GM12878 (cell line): Measurements from ENCODE around the gene KISS1. TPM values are rescaled to one million over a fixed set of nuclear protein-coding genes. Genes with fewer than 3 reads are reported as not detected.

Experiments
- BACH1 ChIP-seq: fragments of 450-650 bp; IDR thresholded peaks from 2 replicates; pipeline ENCODE4 v1.6.1; 2017; ENCODE audit warnings: mild to moderate bottlenecking, borderline replicate concordance
- CBX3 ChIP-seq: fragments of 200-600 bp; sonication (generic); IDR thresholded peaks from 2 replicates; pipeline ENCODE4 v1.6.1; 2016; ENCODE audit warnings: low read depth, borderline replicate concordance
- CEBPB ChIP-seq, 2 experiments: fragments of 150-350 bp in 1 of 2; IDR thresholded peaks; 2 replicates each; pipeline ENCODE4 v1.6.1; 2012 to 2014; ENCODE audit warnings: low read depth in 2 of 2, low read length in 2 of 2, borderline replicate concordance in 1 of 2, inconsistent platforms in 1 of 2
- HCFC1 ChIP-seq: fragments of 150-350 bp; IDR thresholded peaks from 2 replicates; pipeline ENCODE4 v1.6.1; 2014; ENCODE audit warnings: low read length
- YY1 ChIP-seq: IDR thresholded peaks from 2 replicates; pipeline ENCODE4 v1.6.1; 2011; ENCODE audit warnings: low read depth, mild to moderate bottlenecking, low read length
- polyA plus RNA-seq, 11 experiments: library from polyadenylated mRNA; depleted of rRNA in 4 of 11; unstranded in 6 of 11; stranded (reverse) in 5 of 11; fragments of >200 nt; fragmentation: Nextera tagmentation in 4 of 11; fragmentation: Illumina TruSeq in 1 of 11; extraction: Ambion mirVana in 4 of 11; extraction: Trizol in 1 of 11; gene quantifications; 1 replicate in 1 of 11; 2 replicates in 10 of 11; pipeline versions ENCODE4 v1.2.1 to v1.2.3, GENCODE V29; 2011 to 2016; ENCODE audit warnings: inconsistent platforms in 2 of 11, missing spikeins in 2 of 11, low read depth in 1 of 11
- total RNA-seq, 4 experiments: library from RNA; depleted of rRNA in 3 of 4; stranded (reverse); fragments of >200 nt in 3 of 4; fragmentation: Illumina TruSeq in 1 of 4; extraction: Trizol in 1 of 4; gene quantifications; 2 replicates each; pipeline versions ENCODE4 v1.2.1 to v1.2.3, GENCODE V29; 2013 to 2021
- TF ChIP-seq, protein P1 (sequence below): fragments of 150-350 bp; IDR thresholded peaks from 2 replicates; pipeline ENCODE4 v1.6.1; 2016; ENCODE audit warnings: low read depth, low read length
- TF ChIP-seq, protein P2 (sequence below): IDR thresholded peaks from 2 replicates; pipeline ENCODE4 v1.6.1; 2012; ENCODE audit warnings: low read depth, low read length, improper control_type of control experiment
- TF ChIP-seq, protein P3 (sequence below): IDR thresholded peaks from 2 replicates; pipeline ENCODE4 v1.6.1; 2012; ENCODE audit warnings: low read depth, low read length, improper control_type of control experiment

Gene KISS1
- total and polyA plus RNA-seq, 10 of the 15 experiments (the other 5 are each of a cell fraction or from before 2014, with no cell fraction given), result not detected

- TF ChIP-seq, protein P1, sequence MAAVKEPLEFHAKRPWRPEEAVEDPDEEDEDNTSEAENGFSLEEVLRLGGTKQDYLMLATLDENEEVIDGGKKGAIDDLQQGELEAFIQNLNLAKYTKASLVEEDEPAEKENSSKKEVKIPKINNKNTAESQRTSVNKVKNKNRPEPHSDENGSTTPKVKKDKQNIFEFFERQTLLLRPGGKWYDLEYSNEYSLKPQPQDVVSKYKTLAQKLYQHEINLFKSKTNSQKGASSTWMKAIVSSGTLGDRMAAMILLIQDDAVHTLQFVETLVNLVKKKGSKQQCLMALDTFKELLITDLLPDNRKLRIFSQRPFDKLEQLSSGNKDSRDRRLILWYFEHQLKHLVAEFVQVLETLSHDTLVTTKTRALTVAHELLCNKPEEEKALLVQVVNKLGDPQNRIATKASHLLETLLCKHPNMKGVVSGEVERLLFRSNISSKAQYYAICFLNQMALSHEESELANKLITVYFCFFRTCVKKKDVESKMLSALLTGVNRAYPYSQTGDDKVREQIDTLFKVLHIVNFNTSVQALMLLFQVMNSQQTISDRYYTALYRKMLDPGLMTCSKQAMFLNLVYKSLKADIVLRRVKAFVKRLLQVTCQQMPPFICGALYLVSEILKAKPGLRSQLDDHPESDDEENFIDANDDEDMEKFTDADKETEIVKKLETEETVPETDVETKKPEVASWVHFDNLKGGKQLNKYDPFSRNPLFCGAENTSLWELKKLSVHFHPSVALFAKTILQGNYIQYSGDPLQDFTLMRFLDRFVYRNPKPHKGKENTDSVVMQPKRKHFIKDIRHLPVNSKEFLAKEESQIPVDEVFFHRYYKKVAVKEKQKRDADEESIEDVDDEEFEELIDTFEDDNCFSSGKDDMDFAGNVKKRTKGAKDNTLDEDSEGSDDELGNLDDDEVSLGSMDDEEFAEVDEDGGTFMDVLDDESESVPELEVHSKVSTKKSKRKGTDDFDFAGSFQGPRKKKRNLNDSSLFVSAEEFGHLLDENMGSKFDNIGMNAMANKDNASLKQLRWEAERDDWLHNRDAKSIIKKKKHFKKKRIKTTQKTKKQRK, result no peak
- TF ChIP-seq CEBPB (IDR thresholded peaks at IDR 0.05; ENCODE audit: borderline replicate concordance in 1 of 2, low read depth in 2 of 2, low read length in 2 of 2) (no peak), YY1 (no peak), CBX3 (no peak), BACH1 (no peak), HCFC1 (no peak)
- TF ChIP-seq, protein P2, sequence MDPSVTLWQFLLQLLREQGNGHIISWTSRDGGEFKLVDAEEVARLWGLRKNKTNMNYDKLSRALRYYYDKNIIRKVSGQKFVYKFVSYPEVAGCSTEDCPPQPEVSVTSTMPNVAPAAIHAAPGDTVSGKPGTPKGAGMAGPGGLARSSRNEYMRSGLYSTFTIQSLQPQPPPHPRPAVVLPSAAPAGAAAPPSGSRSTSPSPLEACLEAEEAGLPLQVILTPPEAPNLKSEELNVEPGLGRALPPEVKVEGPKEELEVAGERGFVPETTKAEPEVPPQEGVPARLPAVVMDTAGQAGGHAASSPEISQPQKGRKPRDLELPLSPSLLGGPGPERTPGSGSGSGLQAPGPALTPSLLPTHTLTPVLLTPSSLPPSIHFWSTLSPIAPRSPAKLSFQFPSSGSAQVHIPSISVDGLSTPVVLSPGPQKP, result no peak
- TF ChIP-seq, protein P3, sequence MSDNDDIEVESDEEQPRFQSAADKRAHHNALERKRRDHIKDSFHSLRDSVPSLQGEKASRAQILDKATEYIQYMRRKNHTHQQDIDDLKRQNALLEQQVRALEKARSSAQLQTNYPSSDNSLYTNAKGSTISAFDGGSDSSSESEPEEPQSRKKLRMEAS, result no peak
Observed at GRCh38 chr1:204221271-204221670, 25.0 kb upstream of the KISS1 start (continued).
